Measurements from ENCODE around the gene SLC9A9.

DNA sequence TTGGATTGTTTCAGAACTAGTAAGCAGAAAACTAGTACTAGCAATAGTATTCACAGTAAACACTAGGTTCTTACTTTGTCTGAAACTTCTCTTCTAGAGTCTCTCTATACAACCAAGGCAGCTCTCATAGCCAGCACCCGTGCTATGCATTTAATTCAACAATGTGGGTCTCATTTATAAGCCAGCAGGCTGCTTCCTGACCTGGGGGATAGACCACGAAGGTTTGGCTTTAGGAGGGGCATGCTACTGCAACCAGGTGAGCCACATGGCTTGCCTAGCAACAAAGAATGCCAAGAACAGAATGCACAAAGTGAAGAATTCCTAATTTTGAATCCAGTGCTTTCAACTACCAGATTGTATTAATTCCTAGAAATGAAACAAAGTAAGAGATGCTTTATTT lies 514.9 kb downstream of the SLC9A9 start:
- TF ChIP-seq, protein P1, sequence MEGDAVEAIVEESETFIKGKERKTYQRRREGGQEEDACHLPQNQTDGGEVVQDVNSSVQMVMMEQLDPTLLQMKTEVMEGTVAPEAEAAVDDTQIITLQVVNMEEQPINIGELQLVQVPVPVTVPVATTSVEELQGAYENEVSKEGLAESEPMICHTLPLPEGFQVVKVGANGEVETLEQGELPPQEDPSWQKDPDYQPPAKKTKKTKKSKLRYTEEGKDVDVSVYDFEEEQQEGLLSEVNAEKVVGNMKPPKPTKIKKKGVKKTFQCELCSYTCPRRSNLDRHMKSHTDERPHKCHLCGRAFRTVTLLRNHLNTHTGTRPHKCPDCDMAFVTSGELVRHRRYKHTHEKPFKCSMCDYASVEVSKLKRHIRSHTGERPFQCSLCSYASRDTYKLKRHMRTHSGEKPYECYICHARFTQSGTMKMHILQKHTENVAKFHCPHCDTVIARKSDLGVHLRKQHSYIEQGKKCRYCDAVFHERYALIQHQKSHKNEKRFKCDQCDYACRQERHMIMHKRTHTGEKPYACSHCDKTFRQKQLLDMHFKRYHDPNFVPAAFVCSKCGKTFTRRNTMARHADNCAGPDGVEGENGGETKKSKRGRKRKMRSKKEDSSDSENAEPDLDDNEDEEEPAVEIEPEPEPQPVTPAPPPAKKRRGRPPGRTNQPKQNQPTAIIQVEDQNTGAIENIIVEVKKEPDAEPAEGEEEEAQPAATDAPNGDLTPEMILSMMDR (IDR thresholded peaks at IDR 0.05) = no peak
- TF ChIP-seq POLR2A (IDR thresholded peaks at IDR 0.05) = no peak

All from uterus (tissue), 2 donors.